MM.1S (cell line): ENCODE data around the gene MASP1.
"Not testable (repeated sequence)": the region's sequence is repeated elsewhere in the genome, so short reads cannot be mapped to it uniquely, and the experiment has no call there.

Experiments
- DNase-seq: peaks from one replicate; pipeline ENCODE4 v3.0.0-alpha.2; 2015
- H2AFZ ChIP-seq: fragments of 300-600 bp; sonication (generic); 2 replicates; pipeline ENCODE4 v1.6.0; 2016; ENCODE audit warnings: antibody characterized with exemption, low read length
- H3F3A ChIP-seq: fragments of 300-600 bp; sonication (generic); 2 replicates; pipeline ENCODE4 v1.6.1; 2016; ENCODE audit warnings: mild to moderate bottlenecking, antibody characterized with exemption, low read length, moderate library complexity, mixed read lengths; ENCODE audit not compliant: insufficient read depth
- H3K27ac ChIP-seq: fragments of 300-600 bp; sonication (generic); 2 replicates; pipeline ENCODE4 v1.5.1; 2016; ENCODE audit warnings: mild to moderate bottlenecking, low read length
- H3K27me3 ChIP-seq: fragments of 300-600 bp; sonication (generic); replicated peaks from 2 replicates; pipeline ENCODE4 v1.6.0; 2016; ENCODE audit warnings: low read length; ENCODE audit not compliant: insufficient read depth
- H3K36me3 ChIP-seq: fragments of 300-600 bp; sonication (generic); replicated peaks from 2 replicates; pipeline ENCODE4 v1.6.1; 2016; ENCODE audit warnings: mild to moderate bottlenecking, low read length, mixed read lengths; ENCODE audit not compliant: insufficient read depth
- H3K4me1 ChIP-seq: fragments of 300-600 bp; sonication (generic); 2 replicates; pipeline ENCODE4 v1.6.1; 2016; ENCODE audit warnings: low read length, mixed read lengths
- H3K4me2 ChIP-seq: fragments of 300-600 bp; sonication (generic); 2 replicates; pipeline ENCODE4 v1.6.0; 2016; ENCODE audit warnings: low read depth, low read length
- H3K4me3 ChIP-seq: fragments of 300-600 bp; sonication (generic); 2 replicates; pipeline ENCODE4 v1.5.1; 2016; ENCODE audit warnings: low read length, mixed read lengths
- H3K79me2 ChIP-seq: fragments of 300-600 bp; sonication (generic); 2 replicates; pipeline ENCODE4 v1.6.1; 2016; ENCODE audit warnings: mixed run types, low read length, mixed read lengths
- H3K9ac ChIP-seq: fragments of 300-600 bp; sonication (generic); 2 replicates; pipeline ENCODE4 v1.6.1; 2016; ENCODE audit warnings: low read length, mixed read lengths
- H3K9me2 ChIP-seq: fragments of 300-600 bp; sonication (generic); replicated peaks from 2 replicates; pipeline ENCODE4 v1.6.1; 2016; ENCODE audit warnings: mild to moderate bottlenecking, low read length, mixed read lengths; ENCODE audit not compliant: insufficient read depth
- H3K9me3 ChIP-seq: fragments of 300-600 bp; sonication (generic); replicated peaks from 2 replicates; pipeline ENCODE4 v1.6.1; 2016; ENCODE audit warnings: mild to moderate bottlenecking, low read length, mixed read lengths; ENCODE audit not compliant: insufficient read depth
- H4K20me1 ChIP-seq: fragments of 300-600 bp; sonication (generic); 2 replicates; pipeline ENCODE4 v1.6.1; 2016; ENCODE audit warnings: mild to moderate bottlenecking, low read length, moderate library complexity, mixed read lengths; ENCODE audit not compliant: insufficient read depth
- CTCF ChIP-seq: fragments of 300-600 bp; sonication (generic); IDR thresholded peaks from 2 replicates; pipeline ENCODE4 v1.5.1; 2016; ENCODE audit warnings: antibody characterized with exemption, low read length, mixed read lengths
- EZH2 ChIP-seq: fragments of 300-600 bp; sonication (generic); optimal IDR thresholded peaks from 2 replicates; pipeline ENCODE3; 2017; ENCODE audit warnings: low read depth, mild to moderate bottlenecking, antibody characterized with exemption, low read length, mixed read lengths
- EZH2phosphoT487 ChIP-seq: fragments of 300-600 bp; sonication (generic); IDR thresholded peaks from 2 replicates; pipeline ENCODE4 v1.6.1; 2018; ENCODE audit warnings: antibody characterized with exemption, low read length

Gene MASP1

GRCh38 chr3:187242900-187243299, 48.6 kb downstream of the MASP1 start:
- H3K36me3 ChIP-seq, result no peaks in the 10 kb centered on the region
- H4K20me1 ChIP-seq, result no peaks in the 10 kb centered on the region
- H3K4me2 ChIP-seq, result no peak overlapping the region
- H3K9me2 ChIP-seq, result no peaks in the 10 kb centered on the region
- H3F3A ChIP-seq, result no peaks in the 10 kb centered on the region
- no peak overlapping the region for H3K9ac ChIP-seq
- TF ChIP-seq CTCF (no peak), EZH2phosphoT487 (no peak), EZH2 (no peak)
- no peak for DNase-seq
- no peaks in the 10 kb centered on the region for H3K9me3 ChIP-seq
- no peak overlapping the region for H2AFZ ChIP-seq
- H3K4me3 ChIP-seq, result no peak overlapping the region
- no peak overlapping the region for H3K27ac ChIP-seq
- no peaks in the 10 kb centered on the region for H3K79me2 ChIP-seq
- H3K4me1 ChIP-seq, result no peaks in the 10 kb centered on the region
- H3K27me3 ChIP-seq, result no peaks in the 10 kb centered on the region

- H3K27me3 ChIP-seq, result no peaks in the 10 kb centered on the region
- no peak overlapping the region for H3K9ac ChIP-seq
- H3K9me3 ChIP-seq, result no peaks in the 10 kb centered on the region
- H3F3A ChIP-seq, result no peaks in the 10 kb centered on the region
- no peaks in the 10 kb centered on the region for H3K36me3 ChIP-seq
- H3K4me2 ChIP-seq, result no peak overlapping the region
- H3K79me2 ChIP-seq, result no peaks in the 10 kb centered on the region
- H4K20me1 ChIP-seq, result no peaks in the 10 kb centered on the region
- TF ChIP-seq CTCF, result no peak
- TF ChIP-seq EZH2, result no peak
- no peak for TF ChIP-seq EZH2phosphoT487
- no peaks in the 10 kb centered on the region for H3K4me1 ChIP-seq
- H3K27ac ChIP-seq, result no peak overlapping the region
- no peak overlapping the region for H2AFZ ChIP-seq
- H3K4me3 ChIP-seq, result no peak overlapping the region
- no peaks in the 10 kb centered on the region for H3K9me2 ChIP-seq
- no peak for DNase-seq
Measured at GRCh38 chr3:187242435-187242834, 49.1 kb downstream of the MASP1 start.

- not testable (repeated sequence) for H3K36me3 ChIP-seq, H3K9ac ChIP-seq, H3K27ac ChIP-seq
Measured at GRCh38 chr3:187238835-187239234, 52.7 kb downstream of the MASP1 start.

GRCh38 chr3:187238239-187238638, 53.3 kb downstream of the MASP1 start:
- Histone ChIP-seq H3K9me3 (no peaks in the 10 kb centered on the region), H3K27me3 (no peaks in the 10 kb centered on the region), H3K36me3 (no peaks in the 10 kb centered on the region), H3K4me1 (no peaks in the 10 kb centered on the region), H4K20me1 (no peaks in the 10 kb centered on the region), H3K4me3 (no peak overlapping the region), H3F3A (no peaks in the 10 kb centered on the region), H3K9me2 (no peaks in the 10 kb centered on the region), H2AFZ (no peak overlapping the region), H3K27ac (no peak overlapping the region), H3K79me2 (no peaks in the 10 kb centered on the region), H3K9ac (no peak overlapping the region), H3K4me2 (no peak overlapping the region)
- TF ChIP-seq EZH2phosphoT487, result no peak
- DNase-seq, result no peak

More at GRCh38 chr3:187238835-187239234, 52.7 kb downstream of the MASP1 start:
- not testable (repeated sequence) for H3K9me2 ChIP-seq, H3K27me3 ChIP-seq, DNase-seq, H3K79me2 ChIP-seq, H3F3A ChIP-seq, H3K9me3 ChIP-seq, H2AFZ ChIP-seq, H3K4me1 ChIP-seq, H3K4me3 ChIP-seq, H3K4me2 ChIP-seq, H4K20me1 ChIP-seq
